Mesendoderm (in vitro differentiated cells): Measurements from ENCODE around the gene SNX3.
A peak's percentile ranks its signal among the peaks of the same experiment; 100 is the strongest.
"Not testable (repeated sequence)": the region's sequence is repeated elsewhere in the genome, so short reads cannot be mapped to it uniquely, and the experiment has no call there.

ENCODE experiments used
- DNase-seq: peaks from one replicate; pipeline ENCODE4 v3.0.0; 2013
- H2AK5ac ChIP-seq: 2 replicates; pipeline ENCODE4 v1.6.1; 2013; ENCODE audit warnings: low read length, inconsistent platforms
- H2BK120ac ChIP-seq: 2 replicates; pipeline ENCODE4 v1.6.1; 2013; ENCODE audit warnings: low read depth, mild to moderate bottlenecking, low read length, moderate library complexity, mixed read lengths
- H2BK15ac ChIP-seq: replicated peaks from 2 replicates; pipeline ENCODE4 v1.6.1; 2013; ENCODE audit warnings: low read depth, mild to moderate bottlenecking, moderate library complexity
- H2BK5ac ChIP-seq: 2 replicates; pipeline ENCODE4 v1.6.1; 2013; ENCODE audit warnings: low read length, inconsistent platforms
- H3K18ac ChIP-seq: 2 replicates; pipeline ENCODE4 v1.6.1; 2013; ENCODE audit warnings: mild to moderate bottlenecking, low read length, mixed read lengths
- H3K23ac ChIP-seq: one replicate; pipeline ENCODE4 v1.6.1; 2013; ENCODE audit warnings: low read length
- H3K27ac ChIP-seq: 2 replicates; pipeline ENCODE4 v1.5.1; 2013; ENCODE audit warnings: low read depth, mild to moderate bottlenecking, inconsistent platforms, low read length, moderate library complexity
- H3K27me3 ChIP-seq: 2 replicates; pipeline ENCODE4 v1.6.1; 2013; ENCODE audit warnings: low read length, control low read depth, mild to moderate bottlenecking, inconsistent platforms; ENCODE audit not compliant: insufficient read depth, poor library complexity
- H3K36me3 ChIP-seq: 2 replicates; pipeline ENCODE4 v1.6.1; 2013; ENCODE audit warnings: low read length, inconsistent platforms; ENCODE audit not compliant: control insufficient read depth, insufficient read depth
- H3K4ac ChIP-seq: one replicate; pipeline ENCODE4 v1.6.1; 2013; ENCODE audit warnings: low read depth, mild to moderate bottlenecking, low read length, moderate library complexity
- H3K4me1 ChIP-seq: 2 replicates; pipeline ENCODE4 v1.6.1; 2013; ENCODE audit warnings: low read depth, low read length, inconsistent platforms; ENCODE audit not compliant: control insufficient read depth
- H3K4me2 ChIP-seq: 2 replicates; pipeline ENCODE4 v1.6.1; 2013; ENCODE audit warnings: low read length
- H3K4me3 ChIP-seq: 2 replicates; pipeline ENCODE4 v1.5.1; 2013; ENCODE audit warnings: mild to moderate bottlenecking, low read length
- H3K56ac ChIP-seq: one replicate; pipeline ENCODE4 v1.6.1; 2013; ENCODE audit warnings: low read length
- H3K79me1 ChIP-seq: 2 replicates; pipeline ENCODE4 v1.6.1; 2013; ENCODE audit warnings: low read length, inconsistent platforms
- H3K79me2 ChIP-seq: 2 replicates; pipeline ENCODE4 v1.6.1; 2013; ENCODE audit warnings: mild to moderate bottlenecking, low read length; ENCODE audit not compliant: control insufficient read depth, insufficient read depth
- H3K9ac ChIP-seq: 2 replicates; pipeline ENCODE4 v1.6.1; 2013; ENCODE audit warnings: low read length, inconsistent platforms
- H4K5ac ChIP-seq: one replicate; pipeline ENCODE4 v1.6.1; 2013; ENCODE audit warnings: low read length
- H4K8ac ChIP-seq: one replicate; pipeline ENCODE4 v1.6.1; 2013; ENCODE audit warnings: low read depth, mild to moderate bottlenecking, control low read depth, low read length, moderate library complexity
- WGBS: extraction: QIAGEN DNeasy Blood & Tissue Kit; methylation state at CpG from one replicate; pipeline ENCODE4 v1.1.7; 2013; ENCODE audit warnings: low lambda C conversion rate, missing lambda C conversion rate; ENCODE audit not compliant: insufficient coverage; ENCODE audit errors: extremely low coverage; 5-methylcytosine and 5-hydroxymethylcytosine counted together

SNX3 gene

GRCh38 chr6:108247965-108248536 lies 12.8 kb downstream of the SNX3 start:
- Histone ChIP-seq H4K8ac (no peak overlapping the region), H4K5ac (no peak overlapping the region), H3K27me3 (no peaks in the 10 kb centered on the region), H3K9ac (no peak overlapping the region), H3K79me1 (peaks cover 11% of the 10 kb centered on the region), H3K18ac (no peak overlapping the region), H3K4ac (no peak overlapping the region), H3K79me2 (no peaks in the 10 kb centered on the region), H3K4me2 (no peak overlapping the region), H3K56ac (no peak overlapping the region), H2AK5ac (no peak overlapping the region), H3K4me3 (no peak overlapping the region), H3K4me1 (no peaks in the 10 kb centered on the region), H2BK120ac (no peak overlapping the region), H3K27ac (no peak overlapping the region), H2BK15ac (no peak overlapping the region), H3K23ac (no peak overlapping the region), H3K36me3 (no peaks in the 10 kb centered on the region), H2BK5ac (no peak overlapping the region)
- no peak for DNase-seq
- no CpG with 5 or more reads among the region's 1 CpG for WGBS

- H4K8ac ChIP-seq, H4K5ac ChIP-seq, H3K4me3 ChIP-seq, H2BK5ac ChIP-seq, DNase-seq, H3K18ac ChIP-seq, H3K79me2 ChIP-seq, H3K56ac ChIP-seq, H3K23ac ChIP-seq, H2BK15ac ChIP-seq, H2AK5ac ChIP-seq, H3K27ac ChIP-seq, H3K9ac ChIP-seq, H3K4ac ChIP-seq, H3K4me2 ChIP-seq, H3K36me3 ChIP-seq, H2BK120ac ChIP-seq, H3K27me3 ChIP-seq, H3K4me1 ChIP-seq: not testable (repeated sequence)
- peaks cover 16% of the 10 kb centered on the region for H3K79me1 ChIP-seq
- WGBS: no CpG with 5 or more reads among the region's 7 CpGs
These were observed 15.7 kb downstream of the SNX3 start for GRCh38 chr6:108245095-108245494.

GRCh38 chr6:108243836-108244235 lies 17.0 kb downstream of the SNX3 start:
- Histone ChIP-seq H4K8ac (no peak overlapping the region), H3K4me1 (peaks cover 1% of the 10 kb centered on the region), H3K18ac (no peak overlapping the region), H2BK5ac (no peak overlapping the region), H3K9ac (no peak overlapping the region), H3K4me3 (no peak overlapping the region), H3K27me3 (no peaks in the 10 kb centered on the region), H4K5ac (no peak overlapping the region), H2BK120ac (no peak overlapping the region), H2AK5ac (no peak overlapping the region), H3K36me3 (no peaks in the 10 kb centered on the region), H3K27ac (no peak overlapping the region), H3K4ac (no peak overlapping the region), H3K79me2 (no peaks in the 10 kb centered on the region), H2BK15ac (no peak overlapping the region), H3K4me2 (no peak overlapping the region), H3K79me1 (peaks cover 16% of the 10 kb centered on the region), H3K56ac (no peak overlapping the region), H3K23ac (no peak overlapping the region)
- no CpG with 5 or more reads among the region's 2 CpGs for WGBS
- no peak for DNase-seq

- H3K4me3 ChIP-seq: no peak overlapping the region
- H3K27me3 ChIP-seq: no peaks in the 10 kb centered on the region
- H3K18ac ChIP-seq: no peak overlapping the region
- no peak overlapping the region for H2BK15ac ChIP-seq
- H2AK5ac ChIP-seq: no peak overlapping the region
- no peak overlapping the region for H2BK120ac ChIP-seq
- no peak overlapping the region for H4K5ac ChIP-seq
- peaks cover 1% of the 10 kb centered on the region for H3K4me1 ChIP-seq
- no peaks in the 10 kb centered on the region for H3K79me2 ChIP-seq
- H2BK5ac ChIP-seq: no peak overlapping the region
- H3K36me3 ChIP-seq: no peaks in the 10 kb centered on the region
- no peak overlapping the region for H4K8ac ChIP-seq
- H3K79me1 ChIP-seq: peaks cover 12% of the 10 kb centered on the region
- WGBS: no CpG with 5 or more reads among the region's 2 CpGs
- DNase-seq: no peak
- H3K4ac ChIP-seq: no peak overlapping the region
- H3K9ac ChIP-seq: no peak overlapping the region
- H3K4me2 ChIP-seq: no peak overlapping the region
- H3K56ac ChIP-seq: no peak overlapping the region
- no peak overlapping the region for H3K27ac ChIP-seq
- H3K23ac ChIP-seq: no peak overlapping the region
These were observed 18.1 kb downstream of the SNX3 start for GRCh38 chr6:108242721-108243120.

- peak; percentile 58 for DNase-seq
- Histone ChIP-seq H4K5ac (no peak overlapping the region), H2BK120ac (no peak overlapping the region), H3K9ac (no peak overlapping the region), H4K8ac (no peak overlapping the region), H2BK5ac (no peak overlapping the region), H3K79me1 (peaks cover 11% of the 10 kb centered on the region), H3K56ac (no peak overlapping the region), H3K4ac (no peak overlapping the region), H3K4me1 (peaks cover 1% of the 10 kb centered on the region), H3K36me3 (no peaks in the 10 kb centered on the region), H3K27me3 (no peaks in the 10 kb centered on the region), H3K4me3 (no peak overlapping the region), H3K18ac (no peak overlapping the region), H3K27ac (no peak overlapping the region), H2AK5ac (no peak overlapping the region), H3K23ac (no peak overlapping the region), H3K79me2 (no peaks in the 10 kb centered on the region), H2BK15ac (no peak overlapping the region), H3K4me2 (no peak overlapping the region)
- WGBS: no CpG with 5 or more reads among the region's 2 CpGs
These were observed 18.6 kb downstream of the SNX3 start for GRCh38 chr6:108242259-108242658.

GRCh38 chr6:108238322-108238721 lies 22.5 kb downstream of the SNX3 start:
- H4K8ac ChIP-seq: no peak overlapping the region
- no peaks in the 10 kb centered on the region for H3K27me3 ChIP-seq
- H3K18ac ChIP-seq: no peak overlapping the region
- DNase-seq: no peak
- no peak overlapping the region for H3K4me3 ChIP-seq
- no peak overlapping the region for H4K5ac ChIP-seq
- no peak overlapping the region for H3K4ac ChIP-seq
- no peak overlapping the region for H3K9ac ChIP-seq
- H2BK15ac ChIP-seq: no peak overlapping the region
- H3K4me2 ChIP-seq: no peak overlapping the region
- WGBS: no CpG with 5 or more reads among the region's 4 CpGs
- no peak overlapping the region for H3K56ac ChIP-seq
- no peak overlapping the region for H3K27ac ChIP-seq
- peaks cover 6% of the 10 kb centered on the region for H3K79me1 ChIP-seq
- H3K79me2 ChIP-seq: no peaks in the 10 kb centered on the region
- H3K36me3 ChIP-seq: no peaks in the 10 kb centered on the region
- no peak overlapping the region for H3K23ac ChIP-seq
- no peak overlapping the region for H2BK120ac ChIP-seq
- no peak overlapping the region for H2AK5ac ChIP-seq
- no peak overlapping the region for H2BK5ac ChIP-seq
- H3K4me1 ChIP-seq: peaks cover 1% of the 10 kb centered on the region
